Adrenal gland (tissue), 12 donors: ENCODE data around the gene PCDH10. TPM values are rescaled to one million over a fixed set of nuclear protein-coding genes. Genes with fewer than 3 reads are reported as not detected.

Experiments
- DNase-seq, 7 donors: peaks; one replicate each; pipeline ENCODE4 v3.0.0-alpha.2; 2019 to 2020
- H3K27ac ChIP-seq, 5 donors: fragments of 200-600 bp; sonication (generic) in 4 of 5; 1 replicate in 3 of 5; 2 replicates in 2 of 5; pipeline versions ENCODE4 v1.5.1 to v1.8.0; 2016 to 2020; ENCODE audit warnings: mild to moderate bottlenecking in 1 of 5
- H3K27me3 ChIP-seq: fragments of 200-600 bp; 2 replicates; pipeline ENCODE4 v1.8.0; 2021
- H3K36me3 ChIP-seq, 2 donors: fragments of 200-600 bp; replicated peaks in 1 of 2; 1 replicate in 1 of 2; 2 replicates in 1 of 2; pipeline versions ENCODE4 v1.5.1 to v1.8.0; 2018 to 2022
- H3K4me1 ChIP-seq, 2 donors: fragments of 200-600 bp; replicated peaks in 1 of 2; 1 replicate in 1 of 2; 2 replicates in 1 of 2; pipeline versions ENCODE4 v1.5.1 to v1.8.0; 2018 to 2021
- H3K4me3 ChIP-seq, 4 donors: fragments of 200-600 bp; sonication (generic) in 3 of 4; one replicate each; pipeline ENCODE4 v1.5.1; 2016 to 2018
- H3K9me3 ChIP-seq, 3 donors: fragments of 200-600 bp; sonication (generic) in 1 of 3; replicated peaks in 1 of 3; 1 replicate in 2 of 3; 2 replicates in 1 of 3; pipeline versions ENCODE4 v1.5.1 to v1.8.0; 2016 to 2021
- POLR2A ChIP-seq, 2 donors: fragments of 450-650 bp; IDR thresholded peaks; one replicate each; pipeline ENCODE4 v1.6.1; 2017; ENCODE audit warnings: antibody characterized with exemption in 2 of 2, mild to moderate bottlenecking in 2 of 2, moderate library complexity in 1 of 2
- WGBS, 4 donors: extraction: QIAGEN DNeasy Blood & Tissue Kit in 2 of 4; methylation state at CpG; one replicate each; pipeline versions ENCODE4 v1.1.5 to v1.1.7; 2013 to 2017; 5-methylcytosine and 5-hydroxymethylcytosine counted together
- intact Hi-C, 2 donors: fragments of 100-400 bp; cut with DNase I; formaldehyde crosslinking; loops; one replicate each; pipeline versions ENCODE4 v1.14.1 to v1.15.0; 2022 to 2023
- polyA plus RNA-seq, 3 donors: library from polyadenylated mRNA; stranded (reverse); fragments of 200-250 nt in 2 of 3; fragments of 350-450 nt in 1 of 3; fragmentation: Illumina TruSeq in 1 of 3; extraction: RNeasy Lipid Tissue Mini Kit (QIAGEN cat#74804) in 1 of 3; gene quantifications; one replicate each; pipeline ENCODE4 v1.2.3, GENCODE V29; 2013 to 2014
- total RNA-seq, 9 donors: library from RNA; depleted of rRNA in 4 of 9; stranded (reverse); fragments of >200 nt in 4 of 9; fragments of 120-200 nt in 1 of 9; fragmentation: NEBNext Ultra II Directional in 1 of 9; extraction: Animal tissue kit (Norgen Biotek cat#: 25700) in 1 of 9; gene quantifications; one replicate each; pipeline versions ENCODE4 v1.1.0 to v1.2.4, GENCODE V29; 2013 to 2023
- TF ChIP-seq, protein P1 (sequence below), 6 experiments: fragments of 450-650 bp in 4 of 6; fragments of 200-600 bp in 2 of 6; sonication (generic) in 1 of 6; IDR thresholded peaks; 1 replicate in 5 of 6; 2 replicates in 1 of 6; pipeline versions ENCODE4 v1.5.1 to v1.8.0; 2016 to 2021; ENCODE audit warnings: antibody characterized with exemption in 6 of 6, mild to moderate bottlenecking in 2 of 6, moderate library complexity in 1 of 6
- donor health status: healthy with polysubstance abuse.
- donor health status: Bipolar disorder and iron deficiency.
- donor health status: DM: yes; HTN: yes; CAD: no.
- donor health status: DM: no; HTN: no; CAD: no.
- donor health status: DM: no; HTN: no; CAD: no.
- donor health status: DM: yes; HTN: yes; CAD: no.

The PCDH10 gene
- total and polyA plus RNA-seq, 12 donors: 0.84 to 18.6 (median 6.5) TPM

GRCh38 chr4:133152831-133153481, 3.9 kb downstream of the PCDH10 start:
- DNase-seq: peak in 1 of 7 donors; percentile 42
- Histone ChIP-seq H3K27me3 (peaks cover 40% of the 10 kb centered on the region), H3K27ac (peak overlapping the region in 1 of 5 donors; percentile 65), H3K4me1 (peaks cover 0 to 12% of the 10 kb centered on the region in 2 donors), H3K36me3 (no peaks in the 10 kb centered on the region), H3K4me3 (peak overlapping the region in 1 of 4 donors; percentile 3), H3K9me3 (no peaks in the 10 kb centered on the region)
- WGBS, 4 donors: 13 to 15% (median 15%) methylated on average over 20 of the region's 20 CpGs
- TF ChIP-seq, protein P1, sequence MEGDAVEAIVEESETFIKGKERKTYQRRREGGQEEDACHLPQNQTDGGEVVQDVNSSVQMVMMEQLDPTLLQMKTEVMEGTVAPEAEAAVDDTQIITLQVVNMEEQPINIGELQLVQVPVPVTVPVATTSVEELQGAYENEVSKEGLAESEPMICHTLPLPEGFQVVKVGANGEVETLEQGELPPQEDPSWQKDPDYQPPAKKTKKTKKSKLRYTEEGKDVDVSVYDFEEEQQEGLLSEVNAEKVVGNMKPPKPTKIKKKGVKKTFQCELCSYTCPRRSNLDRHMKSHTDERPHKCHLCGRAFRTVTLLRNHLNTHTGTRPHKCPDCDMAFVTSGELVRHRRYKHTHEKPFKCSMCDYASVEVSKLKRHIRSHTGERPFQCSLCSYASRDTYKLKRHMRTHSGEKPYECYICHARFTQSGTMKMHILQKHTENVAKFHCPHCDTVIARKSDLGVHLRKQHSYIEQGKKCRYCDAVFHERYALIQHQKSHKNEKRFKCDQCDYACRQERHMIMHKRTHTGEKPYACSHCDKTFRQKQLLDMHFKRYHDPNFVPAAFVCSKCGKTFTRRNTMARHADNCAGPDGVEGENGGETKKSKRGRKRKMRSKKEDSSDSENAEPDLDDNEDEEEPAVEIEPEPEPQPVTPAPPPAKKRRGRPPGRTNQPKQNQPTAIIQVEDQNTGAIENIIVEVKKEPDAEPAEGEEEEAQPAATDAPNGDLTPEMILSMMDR (IDR thresholded peaks at IDR 0.05): no peak
- TF ChIP-seq POLR2A (IDR thresholded peaks at IDR 0.05): no peak
- intact Hi-C loops: no loop called here

DNA sequence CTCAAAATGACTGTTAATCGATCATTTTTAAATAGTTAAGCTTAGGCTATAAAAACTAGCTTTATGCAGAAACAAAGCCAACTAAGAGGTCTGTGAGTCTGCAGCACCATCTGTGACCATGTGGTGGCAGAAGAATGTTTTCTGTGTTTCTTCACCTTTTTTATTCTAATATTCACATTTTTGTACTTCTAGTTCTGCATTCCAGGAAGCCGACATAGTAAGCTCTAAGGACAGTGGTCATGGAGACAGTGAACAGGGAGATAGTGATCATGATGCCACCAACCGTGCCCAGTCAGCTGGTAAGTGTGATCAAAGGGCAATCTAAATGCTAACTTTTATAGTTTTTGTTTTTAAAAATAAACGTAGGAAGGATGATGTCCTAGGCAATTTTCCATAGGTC, 5.6 kb downstream of the PCDH10 start:
- 24 to 31% (median 28%) methylated on average over 4 of the region's 4 CpGs for WGBS, 4 donors

GRCh38 chr4:133156096-133156495, 7.0 kb downstream of the PCDH10 start:
- TF ChIP-seq, protein P1 (IDR thresholded peaks at IDR 0.05): no peak
- no peak for TF ChIP-seq POLR2A (IDR thresholded peaks at IDR 0.05)
- Histone ChIP-seq H3K9me3 (no peaks in the 10 kb centered on the region), H3K36me3 (no peaks in the 10 kb centered on the region), H3K27me3 (peaks cover 18% of the 10 kb centered on the region), H3K27ac (no peak overlapping the region), H3K4me3 (no peak overlapping the region), H3K4me1 (no peaks in the 10 kb centered on the region)
- DNase-seq: peak in 1 of 7 donors; percentile 48
- intact Hi-C loops: no loop called here
- 75 to 83% (median 79%) methylated on average over 5 of the region's 5 CpGs for WGBS, 4 donors

More for the DNA sequence above, 5.6 kb downstream of the PCDH10 start:
- intact Hi-C loops: no loop called here
- no peaks in the 10 kb centered on the region for H3K36me3 ChIP-seq
- H3K27me3 ChIP-seq: peaks cover 31% of the 10 kb centered on the region
- H3K4me3 ChIP-seq: no peak overlapping the region
- DNase-seq: peak in 1 of 7 donors; percentile 55
- H3K27ac ChIP-seq: no peak overlapping the region
- TF ChIP-seq, protein P1 (IDR thresholded peaks at IDR 0.05): peak in 4 of 6 experiments; percentile 14 to 48 (median 34)
- TF ChIP-seq POLR2A (IDR thresholded peaks at IDR 0.05): no peak
- no peaks in the 10 kb centered on the region for H3K4me1 ChIP-seq
- no peaks in the 10 kb centered on the region for H3K9me3 ChIP-seq

GRCh38 chr4:133156556-133156955, 7.5 kb downstream of the PCDH10 start:
- no peaks in the 10 kb centered on the region for H3K36me3 ChIP-seq
- WGBS, 4 donors: 74 to 85% (median 82%) methylated on average over 2 of the region's 2 CpGs
- intact Hi-C loops: no loop called here
- no peak overlapping the region for H3K27ac ChIP-seq
- no peak for DNase-seq
- no peaks in the 10 kb centered on the region for H3K4me1 ChIP-seq
- peaks cover 13% of the 10 kb centered on the region for H3K27me3 ChIP-seq
- no peaks in the 10 kb centered on the region for H3K9me3 ChIP-seq
- H3K4me3 ChIP-seq: no peak overlapping the region
- TF ChIP-seq POLR2A (IDR thresholded peaks at IDR 0.05): no peak
- TF ChIP-seq, protein P1 (IDR thresholded peaks at IDR 0.05): no peak
